Muscle layer of colon (tissue), 2 donors: ENCODE measurements around the gene ACSF2.

Source experiments
- H3K27ac ChIP-seq: one replicate; pipeline ENCODE4 v1.7.0; 2013; ENCODE audit warnings: low read depth, mild to moderate bottlenecking, low read length, moderate library complexity
- H3K27me3 ChIP-seq, 2 donors: one replicate each; pipeline ENCODE4 v1.7.0; 2013; ENCODE audit warnings: low read length in 2 of 2, mild to moderate bottlenecking in 2 of 2; ENCODE audit not compliant: insufficient read depth in 2 of 2, control insufficient read depth in 1 of 2
- H3K36me3 ChIP-seq: one replicate; pipeline ENCODE4 v1.7.0; 2013; ENCODE audit warnings: mild to moderate bottlenecking, low read length; ENCODE audit not compliant: insufficient read depth
- H3K4me1 ChIP-seq: one replicate; pipeline ENCODE4 v1.7.0; 2013; ENCODE audit warnings: mild to moderate bottlenecking, low read length; ENCODE audit not compliant: insufficient read depth
- H3K4me3 ChIP-seq, 2 donors: one replicate each; pipeline ENCODE4 v1.7.0; 2013; ENCODE audit warnings: low read length in 2 of 2, low read depth in 1 of 2, mild to moderate bottlenecking in 1 of 2, moderate library complexity in 1 of 2
- H3K9ac ChIP-seq: one replicate; pipeline ENCODE4 v1.7.0; 2013; ENCODE audit warnings: low read length
- H3K9me3 ChIP-seq: one replicate; pipeline ENCODE4 v1.7.0; 2013; ENCODE audit warnings: mild to moderate bottlenecking, low read length
- donor health status: abdominal sarcoma.
- donor health status: Adenocarcinoma of cecum.

ACSF2 gene

GRCh38 chr17:50483266-50483665 lies 57.2 kb downstream of the ACSF2 start:
- Histone ChIP-seq H3K36me3 (peaks cover 39% of the 10 kb centered on the region), H3K9me3 (no peaks in the 10 kb centered on the region), H3K4me3 (no peak overlapping the region), H3K27ac (no peak overlapping the region), H3K9ac (no peak overlapping the region), H3K4me1 (peaks cover 17% of the 10 kb centered on the region), H3K27me3 (no peaks in the 10 kb centered on the region)

DNA sequence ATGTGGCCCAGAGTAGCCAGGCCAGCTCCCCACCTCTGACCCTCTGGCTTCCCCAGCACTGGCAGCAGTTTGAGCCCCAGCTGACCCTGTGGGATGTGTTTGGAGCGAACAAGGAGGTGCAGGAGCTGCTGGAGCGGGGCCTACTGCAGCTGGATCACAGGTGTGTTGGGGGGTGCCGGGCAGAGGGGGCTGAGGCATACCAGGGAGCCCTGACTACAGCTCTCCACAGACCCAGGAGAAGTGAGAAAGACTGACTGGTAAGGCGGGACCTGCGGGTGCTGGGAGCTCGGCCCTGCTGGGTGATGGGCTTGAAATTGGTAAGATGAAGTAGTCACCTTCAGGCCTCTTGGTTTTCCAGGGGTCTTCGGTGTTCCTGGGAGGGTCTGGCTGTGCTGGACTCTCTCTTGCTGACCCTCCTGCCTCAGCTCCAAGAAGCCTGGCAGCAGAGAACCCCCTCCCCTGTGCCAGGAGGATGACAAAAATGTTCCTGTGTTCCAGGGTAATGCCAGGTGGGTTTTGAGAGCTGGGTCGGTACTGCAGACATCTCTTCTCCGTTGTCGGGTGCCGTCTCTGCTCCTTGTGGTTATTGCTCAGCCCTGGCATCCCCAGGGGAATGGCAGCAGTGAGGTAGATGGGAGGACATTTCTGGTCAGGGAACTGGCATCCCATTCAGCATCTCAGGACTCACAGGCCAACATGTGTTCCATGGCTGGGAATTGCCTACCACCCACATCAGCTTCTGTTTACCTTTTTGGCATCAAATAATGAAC lies 58.6 kb downstream of the ACSF2 start:
- Histone ChIP-seq H3K9ac (no peak overlapping the region), H3K36me3 (peaks cover 39% of the 10 kb centered on the region), H3K27ac (no peak overlapping the region), H3K4me1 (peaks cover 14% of the 10 kb centered on the region), H3K27me3 (no peaks in the 10 kb centered on the region), H3K9me3 (no peaks in the 10 kb centered on the region), H3K4me3 (no peak overlapping the region)

DNA sequence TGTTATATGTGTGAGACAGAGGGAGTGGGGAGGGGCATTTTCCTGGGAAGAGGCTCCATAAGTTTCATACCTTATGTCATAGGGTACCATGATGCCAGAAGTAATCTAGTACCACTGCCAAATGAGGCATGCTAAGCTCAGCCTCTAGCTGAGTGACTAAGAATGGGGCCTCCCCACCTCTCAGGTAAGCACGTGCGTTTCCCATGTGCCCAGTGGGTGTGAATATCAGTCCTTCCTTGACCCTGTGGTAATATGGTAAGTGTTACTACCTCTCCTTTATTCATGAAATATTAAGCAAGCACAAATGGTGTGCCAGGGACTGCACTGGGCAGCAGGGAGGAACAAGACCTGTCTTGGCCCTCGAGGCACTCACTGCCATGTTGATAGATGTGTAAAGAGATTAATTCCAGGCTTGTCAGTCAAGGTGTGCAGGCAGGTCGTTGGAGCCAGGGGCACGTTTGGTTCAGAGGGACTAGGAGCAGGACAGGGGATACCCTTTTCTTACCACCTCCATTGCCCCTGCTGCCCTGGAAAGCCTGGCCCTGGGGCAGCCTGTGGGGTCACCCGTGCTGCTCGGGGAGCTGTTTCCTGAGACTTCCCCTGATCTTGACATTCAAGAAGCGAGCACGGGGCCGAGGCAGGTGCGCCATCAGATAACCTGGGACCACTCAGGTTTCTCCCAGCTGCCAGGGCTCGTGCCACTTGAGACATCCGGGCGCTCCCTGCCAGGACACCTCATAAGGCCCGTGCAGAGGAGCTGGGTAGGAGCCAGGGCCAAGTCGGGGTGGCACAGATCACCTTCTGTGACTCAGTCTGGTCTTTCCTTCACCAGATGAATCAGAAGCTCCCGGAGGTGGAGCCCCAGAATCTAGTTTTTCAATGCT lies 61.4 kb downstream of the ACSF2 start:
- H3K4me1 ChIP-seq = peaks cover 4% of the 10 kb centered on the region
- H3K27me3 ChIP-seq = no peaks in the 10 kb centered on the region
- H3K27ac ChIP-seq = no peak overlapping the region
- H3K36me3 ChIP-seq = peaks cover 31% of the 10 kb centered on the region
- no peak overlapping the region for H3K4me3 ChIP-seq
- no peak overlapping the region for H3K9ac ChIP-seq
- no peaks in the 10 kb centered on the region for H3K9me3 ChIP-seq

DNA sequence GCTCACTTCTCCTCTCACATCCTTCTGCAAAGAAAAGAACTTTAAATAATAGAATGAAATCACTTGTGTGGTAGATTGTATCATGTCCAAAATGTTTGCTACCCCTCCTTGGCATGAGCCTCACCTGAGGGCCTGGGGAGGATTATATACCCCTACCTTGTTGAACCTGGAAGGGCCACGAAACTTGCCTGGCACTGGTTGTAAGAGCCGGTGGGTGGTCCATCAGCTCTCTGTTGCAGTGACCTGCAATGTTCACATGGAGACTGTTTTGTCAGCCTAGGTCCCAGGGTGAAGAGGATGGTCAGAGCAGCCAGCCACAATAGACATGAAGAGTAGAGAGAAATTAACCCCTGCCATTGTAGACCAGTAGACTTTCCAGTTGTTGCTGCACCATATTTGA lies 62.9 kb downstream of the ACSF2 start:
- peaks cover 23% of the 10 kb centered on the region for H3K36me3 ChIP-seq
- H3K4me3 ChIP-seq = no peak overlapping the region
- no peaks in the 10 kb centered on the region for H3K9me3 ChIP-seq
- no peaks in the 10 kb centered on the region for H3K27me3 ChIP-seq
- H3K27ac ChIP-seq = no peak overlapping the region
- H3K9ac ChIP-seq = no peak overlapping the region
- no peaks in the 10 kb centered on the region for H3K4me1 ChIP-seq

- Histone ChIP-seq H3K9me3 (no peaks in the 10 kb centered on the region), H3K4me1 (no peaks in the 10 kb centered on the region), H3K27me3 (no peaks in the 10 kb centered on the region), H3K36me3 (no peaks in the 10 kb centered on the region), H3K27ac (no peak overlapping the region), H3K9ac (no peak overlapping the region), H3K4me3 (no peak overlapping the region)
Observed at GRCh38 chr17:50491505-50491904, 65.5 kb downstream of the ACSF2 start.

- Histone ChIP-seq H3K27ac (no peak overlapping the region), H3K36me3 (no peaks in the 10 kb centered on the region), H3K4me3 (no peak overlapping the region), H3K9ac (no peak overlapping the region), H3K27me3 (no peaks in the 10 kb centered on the region), H3K9me3 (no peaks in the 10 kb centered on the region), H3K4me1 (no peaks in the 10 kb centered on the region)
Observed at GRCh38 chr17:50492214-50492613, 66.2 kb downstream of the ACSF2 start.

DNA sequence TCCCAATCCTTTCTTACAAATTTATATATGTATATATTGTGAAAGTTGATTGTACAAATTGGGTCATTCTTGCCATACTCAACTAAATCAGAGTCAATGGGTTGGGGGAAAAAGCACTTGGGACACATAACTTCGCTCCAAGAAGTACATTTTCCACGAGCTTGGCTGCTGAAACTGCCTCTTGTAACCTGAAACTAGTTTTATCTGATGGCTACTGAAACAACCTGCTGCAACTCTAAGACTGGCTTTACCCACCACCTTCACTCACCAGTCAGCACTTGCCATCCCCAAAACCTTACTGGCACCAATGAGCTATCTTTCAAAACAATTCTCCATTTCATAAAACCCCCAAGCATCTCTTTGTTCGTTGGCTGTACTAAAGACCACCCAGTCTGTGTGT lies 67.7 kb downstream of the ACSF2 start:
- Histone ChIP-seq H3K4me3 (no peak overlapping the region), H3K9ac (no peak overlapping the region), H3K9me3 (no peaks in the 10 kb centered on the region), H3K36me3 (no peaks in the 10 kb centered on the region), H3K27me3 (no peaks in the 10 kb centered on the region), H3K4me1 (no peaks in the 10 kb centered on the region), H3K27ac (no peak overlapping the region)

DNA sequence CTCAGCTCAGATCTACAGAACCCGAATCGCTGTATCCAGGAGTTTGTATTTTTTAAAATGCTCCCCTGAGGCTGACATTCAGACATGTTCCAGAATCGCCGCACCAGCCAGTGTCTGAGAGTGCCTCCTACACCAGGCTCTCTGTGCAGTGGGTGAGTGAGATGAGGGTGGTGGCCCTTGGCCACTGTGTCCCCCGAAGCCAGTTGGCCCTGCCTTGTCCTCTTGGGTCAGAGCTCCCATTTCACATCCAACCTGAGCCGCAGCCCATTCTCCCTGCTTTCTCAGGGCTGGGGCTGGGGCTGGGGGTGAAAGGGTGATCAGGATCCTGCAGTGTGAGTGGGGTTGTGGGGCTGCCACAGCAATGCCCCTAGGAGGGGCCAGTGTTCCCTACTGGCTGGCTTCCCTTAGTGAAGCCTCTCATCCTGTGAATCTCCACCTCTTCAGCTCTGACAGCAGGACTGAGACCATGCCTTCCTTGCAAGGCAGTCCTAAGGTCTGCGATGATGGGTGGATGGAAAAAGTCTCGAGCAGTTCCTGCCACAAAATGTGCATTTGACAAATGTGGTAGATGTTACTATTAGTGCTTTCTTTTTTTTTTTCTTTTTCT lies 69.3 kb downstream of the ACSF2 start:
- no peak overlapping the region for H3K27ac ChIP-seq
- H3K4me1 ChIP-seq = no peaks in the 10 kb centered on the region
- no peaks in the 10 kb centered on the region for H3K27me3 ChIP-seq
- no peak overlapping the region for H3K9ac ChIP-seq
- H3K9me3 ChIP-seq = no peaks in the 10 kb centered on the region
- no peak overlapping the region for H3K4me3 ChIP-seq
- no peaks in the 10 kb centered on the region for H3K36me3 ChIP-seq

GRCh38 chr17:50495918-50496317 lies 69.9 kb downstream of the ACSF2 start:
- Histone ChIP-seq H3K9me3 (no peaks in the 10 kb centered on the region), H3K36me3 (no peaks in the 10 kb centered on the region), H3K4me3 (no peak overlapping the region), H3K27me3 (no peaks in the 10 kb centered on the region), H3K9ac (no peak overlapping the region), H3K4me1 (no peaks in the 10 kb centered on the region), H3K27ac (no peak overlapping the region)

DNA sequence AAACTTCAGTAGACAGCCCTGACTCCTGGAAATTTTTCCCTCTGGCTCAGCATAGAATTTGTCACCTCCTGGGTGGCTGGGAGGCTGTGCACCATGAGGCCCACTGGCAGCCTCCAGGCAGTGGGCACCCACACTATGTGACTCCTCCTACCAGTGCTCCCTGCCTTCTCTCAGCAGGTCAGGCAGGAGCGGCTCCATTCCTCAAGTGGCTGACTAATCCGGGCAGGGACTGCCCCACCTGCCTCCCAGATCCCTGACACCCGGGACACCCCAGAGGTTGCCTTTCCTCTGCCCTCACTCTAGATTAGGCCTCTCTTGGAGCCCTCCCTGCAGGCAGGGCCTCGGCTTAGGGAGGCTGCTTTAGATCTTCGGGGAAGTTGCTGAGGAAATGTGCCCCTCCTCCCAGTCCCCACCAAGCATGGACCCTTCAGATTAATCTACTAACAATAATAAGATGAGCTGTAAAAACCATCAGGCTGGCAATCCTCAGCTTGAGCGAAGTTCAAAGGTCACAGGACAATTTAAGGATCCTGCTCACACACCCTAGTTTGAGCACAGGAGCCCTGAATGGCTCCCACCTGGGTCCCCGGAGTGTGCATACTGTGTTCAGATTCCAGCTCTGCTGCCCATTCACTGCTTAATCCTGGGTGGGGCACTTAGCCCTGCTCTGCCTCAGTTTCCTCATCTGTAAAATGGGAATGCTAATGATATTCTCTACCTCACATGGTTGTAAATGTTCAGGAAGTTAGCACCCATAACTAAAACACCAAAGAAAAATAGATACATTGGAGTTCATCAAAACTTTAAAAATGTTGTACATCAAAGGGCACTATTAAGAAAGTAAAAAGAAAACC lies 72.2 kb downstream of the ACSF2 start:
- Histone ChIP-seq H3K27ac (no peak overlapping the region), H3K4me3 (no peak overlapping the region), H3K36me3 (no peaks in the 10 kb centered on the region), H3K9ac (no peak overlapping the region), H3K9me3 (no peaks in the 10 kb centered on the region), H3K4me1 (no peaks in the 10 kb centered on the region), H3K27me3 (no peaks in the 10 kb centered on the region)

GRCh38 chr17:50499270-50499669 lies 73.3 kb downstream of the ACSF2 start:
- no peak overlapping the region for H3K27ac ChIP-seq
- H3K9ac ChIP-seq = no peak overlapping the region
- H3K4me1 ChIP-seq = no peaks in the 10 kb centered on the region
- no peak overlapping the region for H3K4me3 ChIP-seq
- no peaks in the 10 kb centered on the region for H3K9me3 ChIP-seq
- no peaks in the 10 kb centered on the region for H3K36me3 ChIP-seq
- no peaks in the 10 kb centered on the region for H3K27me3 ChIP-seq
